Sciatic nerve (tissue), 2 donors: ENCODE data around the gene CATSPERD. TPM values are rescaled to one million over a fixed set of nuclear protein-coding genes. Genes with fewer than 3 reads are reported as not detected.
"Not testable (repeated sequence)": the region's sequence is repeated elsewhere in the genome, so short reads cannot be mapped to it uniquely, and the experiment has no call there.

Experiments
- ATAC-seq: fragments of 200-7000 bp; cut with Tn5 transposase; one replicate; pipeline ENCODE4 v1.9.1; 2020; ENCODE audit warnings: mild to moderate bottlenecking, moderate library complexity
- DNase-seq: peaks from one replicate; pipeline ENCODE4 v3.0.0-alpha.2; 2020; ENCODE audit warnings: low spot score
- intact Hi-C: fragments of 100-400 bp; cut with DNase I; formaldehyde crosslinking; loops from one replicate; pipeline ENCODE4 v1.14.2; 2022
- total RNA-seq: library from RNA; stranded (reverse); fragmentation: NEBNext Ultra II Directional; extraction: Animal tissue kit (Norgen Biotek cat#: 25700); gene quantifications from one replicate; pipeline ENCODE4 v1.2.1, GENCODE V29; 2021
- donor health status: DM: no; HTN: no; CAD: no.
- donor health status: DM: no; HTN: no; CAD: no.

Gene CATSPERD
- total RNA-seq, 1 donor from 2014 or later, result not detected

DNA sequence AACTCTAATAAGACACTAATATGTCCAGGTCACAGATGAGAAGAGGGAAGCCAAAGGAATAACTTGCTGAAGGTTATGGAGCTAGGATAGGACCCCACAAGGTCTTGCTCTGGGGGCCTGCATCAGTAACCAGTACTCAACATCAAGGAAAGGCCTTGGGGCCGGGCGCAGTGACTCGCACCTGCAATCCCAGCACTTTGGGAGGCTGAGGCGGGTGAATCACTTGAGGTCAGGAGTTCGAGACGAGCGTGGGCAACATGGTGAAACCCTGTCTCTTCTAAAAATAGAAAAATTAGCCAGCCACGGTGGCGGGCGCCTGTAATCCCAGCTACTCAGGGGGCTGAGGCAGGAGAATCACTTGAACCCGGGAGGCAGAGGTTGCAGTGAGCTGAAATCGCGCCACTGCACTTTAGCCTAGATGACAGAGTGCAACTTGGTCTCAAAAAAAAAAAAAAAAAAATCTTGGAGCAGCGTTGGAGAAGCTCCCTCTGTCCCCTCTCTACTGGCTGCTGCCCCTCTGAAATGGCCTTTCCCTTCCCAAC lies 2.3 kb upstream of the CATSPERD start:
- no peak for ATAC-seq
- no peak for DNase-seq
- intact Hi-C loops, result no loop called here

DNA sequence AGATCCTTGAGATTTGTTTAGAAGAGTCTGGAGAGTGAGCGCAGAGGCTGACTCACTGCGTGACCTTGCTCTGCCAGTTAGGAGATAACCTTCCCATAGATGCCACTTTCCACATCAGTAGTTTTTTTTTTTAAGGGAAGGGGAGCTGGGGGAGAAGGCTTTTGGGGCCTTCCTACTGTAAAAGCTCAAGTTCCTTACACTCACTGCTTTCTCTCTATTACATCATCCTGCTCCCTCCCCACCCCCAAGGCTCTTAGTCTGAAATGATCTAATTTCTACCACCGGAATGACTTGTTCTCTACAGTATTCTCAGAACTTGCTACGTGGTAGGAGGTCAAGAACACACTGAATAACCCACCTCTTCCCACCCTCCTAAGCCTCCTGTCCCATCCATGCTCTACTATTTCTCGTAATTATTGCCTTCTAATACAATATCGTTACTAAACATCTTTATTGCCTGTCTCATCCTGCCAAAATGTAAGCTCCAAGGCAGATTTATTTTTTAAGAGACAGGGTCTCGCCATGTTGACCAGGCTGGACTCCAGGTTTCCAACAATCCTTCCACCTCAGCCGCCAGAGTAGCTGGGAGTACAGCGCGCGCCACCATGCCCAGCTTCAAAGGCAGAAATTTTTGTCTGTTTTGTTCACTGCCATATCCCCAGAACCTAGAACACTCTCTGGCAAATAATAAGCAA lies 1.7 kb upstream of the CATSPERD start:
- ATAC-seq, result no peak
- intact Hi-C loops, result no loop called here
- no peak for DNase-seq

DNA sequence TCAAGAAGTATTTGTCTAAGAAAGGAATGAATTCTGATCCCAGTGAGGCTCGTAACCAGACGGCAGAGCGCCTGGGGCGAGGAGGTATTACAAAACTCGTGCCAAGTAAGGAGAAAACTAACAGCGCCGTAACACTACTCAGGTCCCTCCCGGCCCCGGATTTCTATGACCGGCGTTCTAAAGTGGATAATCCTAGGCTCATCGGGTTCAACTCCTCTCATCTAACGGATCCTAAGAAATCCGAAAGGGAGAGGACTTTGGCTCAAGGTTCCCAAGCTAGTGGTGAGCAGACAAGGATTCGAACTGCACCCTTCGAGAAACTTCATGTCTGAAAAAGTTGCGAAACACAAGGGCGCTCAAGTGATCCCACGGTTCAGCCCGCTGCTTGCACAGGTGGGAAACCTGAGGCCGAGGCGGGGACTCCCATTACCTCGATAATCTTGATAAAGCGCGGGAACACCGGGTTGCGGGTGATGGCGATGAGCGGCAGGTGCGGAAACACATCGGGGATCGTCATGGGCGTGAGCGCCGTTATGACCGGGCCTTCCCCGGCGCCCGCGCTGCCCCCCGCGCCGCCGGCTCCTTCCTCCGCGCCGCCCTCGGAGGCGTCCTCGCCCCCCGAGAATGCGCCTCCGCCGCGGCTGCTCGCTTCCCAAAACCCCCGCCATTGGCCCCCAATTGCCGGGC lies 1.0 kb upstream of the CATSPERD start:
- DNase-seq, result no peak
- no peak for ATAC-seq
- intact Hi-C loops, result no loop called here

DNA sequence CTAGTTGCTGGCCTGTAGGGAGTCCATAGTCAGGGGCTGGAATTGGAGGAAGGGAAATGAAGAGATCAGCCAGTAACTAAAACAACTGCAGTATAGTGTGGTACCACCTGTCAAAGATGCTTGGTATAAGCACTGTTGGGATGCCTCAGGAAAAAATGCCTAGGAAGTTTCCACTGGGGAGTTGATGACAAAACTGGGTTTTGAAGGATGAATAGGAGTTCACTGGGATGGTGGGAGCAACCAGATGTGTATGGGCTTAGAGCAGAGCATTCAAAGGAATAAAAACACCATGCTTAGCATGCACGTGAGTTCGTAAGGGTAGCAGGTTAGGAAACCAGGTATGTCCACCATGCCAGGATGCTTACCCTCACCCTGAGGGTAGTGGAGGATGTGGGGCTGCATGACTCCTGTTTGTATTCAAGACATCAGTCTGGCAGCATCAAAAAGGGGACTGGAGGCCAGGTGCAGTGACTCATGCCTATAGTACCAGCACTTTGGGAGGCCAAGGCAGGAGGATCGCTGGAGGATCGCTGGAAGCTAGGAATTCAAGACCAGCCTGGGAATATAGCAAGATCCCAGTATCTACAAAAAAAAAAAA lies 7.1 kb downstream of the CATSPERD start:
- intact Hi-C loops, result no loop called here
- ATAC-seq, result no peak
- DNase-seq, result no peak

DNA sequence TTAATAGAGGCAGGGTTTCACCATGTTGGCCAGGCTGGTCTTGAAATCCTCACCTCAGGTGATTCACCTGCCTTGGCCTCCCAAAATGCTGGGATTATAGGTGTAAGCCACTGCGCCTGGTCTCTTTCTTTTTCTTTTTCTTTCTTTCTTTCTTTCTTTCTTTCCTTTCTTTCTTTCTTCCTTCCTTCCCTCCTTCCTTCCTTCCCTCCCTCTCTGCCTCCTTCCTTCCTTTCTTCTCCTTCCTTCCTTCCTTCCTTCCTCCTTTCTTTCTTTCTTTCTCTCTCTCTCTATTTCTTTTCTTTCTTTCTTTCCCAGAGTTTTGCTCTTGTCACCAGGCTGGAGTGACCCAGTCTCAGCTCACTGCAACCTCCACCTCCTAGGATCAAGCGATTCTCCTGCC lies 12.7 kb downstream of the CATSPERD start:
- DNase-seq, intact Hi-C loops, ATAC-seq: not testable (repeated sequence)

DNA sequence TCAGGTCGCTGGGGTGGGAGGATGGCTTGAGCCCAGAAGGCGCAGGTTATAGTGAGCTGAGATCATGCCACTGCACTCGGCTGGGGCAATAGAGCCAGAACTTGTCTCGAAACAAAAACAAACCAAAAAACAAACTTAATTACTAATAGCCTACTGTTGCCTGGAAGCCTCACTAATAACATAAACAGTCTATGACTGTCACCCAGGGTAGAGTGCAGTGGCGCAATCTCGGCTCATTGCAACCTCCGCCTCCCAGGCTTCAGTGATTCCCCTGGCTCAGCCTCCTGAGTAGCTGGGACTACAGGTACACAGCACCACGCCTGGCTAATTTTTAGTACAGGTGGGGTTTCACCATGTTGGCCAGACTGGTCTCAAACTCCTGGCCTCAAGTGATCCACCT lies 18.0 kb downstream of the CATSPERD start:
- intact Hi-C loops, result no loop called here
- ATAC-seq (no peak), DNase-seq (no peak)

DNA sequence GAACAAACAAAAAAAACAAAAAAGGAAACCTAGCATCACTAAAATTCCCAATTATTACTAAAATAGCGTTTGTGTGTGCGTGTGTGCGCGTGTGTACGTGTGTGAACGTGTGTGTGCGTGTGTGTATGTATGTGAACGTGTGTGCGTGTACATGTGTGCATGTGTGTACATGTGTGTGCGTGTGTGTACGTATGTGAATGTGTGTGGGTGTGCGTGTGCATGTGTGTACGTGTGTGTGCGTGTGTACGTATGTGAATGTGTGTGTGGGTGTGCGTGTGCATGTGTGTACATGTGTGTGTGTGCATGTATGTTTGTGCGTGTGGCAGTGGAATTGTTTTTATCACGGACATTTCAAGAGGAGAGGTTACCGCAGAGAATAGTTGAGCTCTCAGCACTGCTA lies 21.6 kb downstream of the CATSPERD start:
- DNase-seq, result no peak
- ATAC-seq, result no peak
- intact Hi-C loops, result no loop called here

DNA sequence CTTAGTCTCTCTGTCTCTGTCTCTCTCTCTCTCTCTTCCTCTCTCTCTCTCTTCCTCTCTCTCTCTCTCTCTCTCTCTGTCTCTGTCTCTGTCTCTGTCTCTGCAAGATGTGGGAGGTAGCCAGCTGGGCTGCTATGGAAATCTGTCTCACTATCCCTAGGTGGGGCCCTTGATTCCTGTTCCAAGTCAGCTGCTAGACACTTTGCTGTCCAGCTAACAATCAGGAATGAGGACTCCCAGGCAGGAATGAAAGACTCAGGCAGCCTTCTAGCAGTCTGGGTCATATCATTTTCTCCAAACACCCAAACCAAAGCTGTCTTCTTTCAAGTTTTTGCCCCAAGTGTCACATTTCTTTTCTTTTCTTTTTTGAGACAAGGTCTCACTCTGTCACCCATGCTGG lies 23.2 kb downstream of the CATSPERD start:
- no peak for ATAC-seq
- DNase-seq, result no peak
- intact Hi-C loops, result no loop called here

DNA sequence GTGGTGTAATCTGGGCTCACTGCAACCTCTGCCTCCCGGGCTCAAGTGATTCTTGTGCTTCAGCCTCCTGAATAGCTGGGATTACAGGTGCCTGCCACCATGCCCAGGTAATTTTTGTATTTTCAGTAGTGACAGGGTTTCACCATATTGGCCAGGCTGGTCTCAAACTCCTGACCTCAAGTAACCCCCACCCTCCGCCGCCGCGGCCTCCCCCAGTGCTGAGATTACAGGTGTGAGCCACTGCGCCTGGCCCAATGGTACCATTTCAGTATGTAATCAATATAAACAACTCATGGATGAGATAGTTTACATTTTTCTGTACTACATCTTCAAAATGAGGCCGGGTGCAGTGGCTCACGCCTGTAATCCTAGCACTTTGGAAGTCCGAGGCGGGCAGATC lies 24.6 kb downstream of the CATSPERD start:
- ATAC-seq, DNase-seq, intact Hi-C loops: not testable (repeated sequence)

DNA sequence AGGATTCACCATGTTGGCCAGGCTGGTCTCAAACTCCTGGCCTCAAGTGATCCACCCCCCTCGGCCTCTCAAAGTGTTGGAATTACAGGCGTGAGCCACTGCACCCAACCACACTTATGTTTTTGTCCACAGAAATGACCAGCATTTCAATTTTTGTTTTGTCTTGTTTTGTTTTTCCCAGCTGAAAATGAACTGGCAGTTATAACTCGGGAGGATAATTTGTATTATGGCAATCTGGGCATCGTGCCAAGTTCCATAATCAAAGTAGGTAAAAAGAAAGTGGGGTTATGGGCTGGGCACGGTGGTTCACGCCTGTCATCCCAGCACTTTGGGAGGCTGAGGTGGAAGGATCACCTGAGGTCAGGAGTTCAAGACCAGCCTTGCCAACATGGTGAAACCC lies 28.5 kb downstream of the CATSPERD start:
- ATAC-seq, intact Hi-C loops, DNase-seq: not testable (repeated sequence)

DNA sequence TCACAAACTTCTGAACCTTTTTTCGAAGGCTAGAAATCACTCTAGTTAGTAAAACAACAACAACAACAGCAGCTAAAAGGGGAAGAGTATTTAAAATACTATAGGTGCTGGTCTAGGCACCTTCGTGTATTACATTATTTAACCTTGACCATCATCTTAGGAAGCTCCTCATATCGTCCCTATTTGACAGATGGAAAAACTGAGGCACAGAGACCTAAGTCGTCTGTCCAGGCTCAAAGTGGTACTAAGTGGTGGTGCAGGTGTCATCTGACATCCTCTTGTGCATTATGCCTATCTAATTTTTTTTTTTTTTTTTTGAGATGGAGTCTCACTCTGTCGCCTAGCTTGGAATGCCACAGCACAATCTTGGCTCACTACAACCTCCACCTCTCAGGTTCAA lies 29.1 kb downstream of the CATSPERD start:
- intact Hi-C loops, result no loop called here
- DNase-seq (no peak), ATAC-seq (no peak)

DNA sequence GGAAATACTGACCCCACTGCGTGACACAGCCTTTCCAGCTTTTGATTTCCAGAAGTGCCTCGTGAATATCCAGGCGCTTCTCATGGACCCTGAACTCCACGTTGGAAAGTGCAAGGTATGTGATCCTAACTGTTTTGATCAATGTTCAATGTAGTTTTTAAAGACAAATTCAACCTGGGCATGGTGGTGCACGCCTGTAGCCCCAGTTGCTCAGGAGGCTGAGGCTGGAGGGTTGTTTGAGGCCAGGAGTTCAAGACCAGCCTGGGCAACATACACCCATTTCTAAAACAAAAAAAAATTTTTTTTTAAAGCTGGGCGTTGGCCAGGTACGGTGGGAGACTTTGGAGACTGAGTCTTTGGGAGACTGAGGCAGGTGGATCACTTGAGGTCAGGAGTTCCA lies 31.3 kb downstream of the CATSPERD start:
- DNase-seq (no peak), ATAC-seq (no peak)
- intact Hi-C loops, result no loop called here

DNA sequence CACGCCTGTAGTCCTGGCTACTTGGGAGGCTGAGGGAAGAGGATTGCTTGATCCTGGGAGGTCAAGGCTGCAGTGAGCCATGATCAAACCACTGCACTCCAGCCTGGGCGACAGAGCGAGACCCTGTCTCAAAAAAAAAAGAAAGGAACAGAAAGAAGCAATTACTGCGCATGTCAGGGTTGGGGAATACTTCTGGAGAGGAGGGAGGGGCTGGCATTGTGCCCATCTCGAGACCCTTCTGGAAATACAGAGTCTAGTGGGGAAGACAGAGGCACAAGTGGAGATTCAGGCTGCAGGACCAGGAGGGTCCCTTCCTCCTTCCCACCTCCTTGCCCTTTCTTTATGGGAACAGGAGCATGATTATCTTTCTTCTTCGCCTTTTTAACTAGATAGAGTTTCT lies 33.3 kb downstream of the CATSPERD start:
- DNase-seq, result no peak
- intact Hi-C loops, result no loop called here
- ATAC-seq, result no peak

DNA sequence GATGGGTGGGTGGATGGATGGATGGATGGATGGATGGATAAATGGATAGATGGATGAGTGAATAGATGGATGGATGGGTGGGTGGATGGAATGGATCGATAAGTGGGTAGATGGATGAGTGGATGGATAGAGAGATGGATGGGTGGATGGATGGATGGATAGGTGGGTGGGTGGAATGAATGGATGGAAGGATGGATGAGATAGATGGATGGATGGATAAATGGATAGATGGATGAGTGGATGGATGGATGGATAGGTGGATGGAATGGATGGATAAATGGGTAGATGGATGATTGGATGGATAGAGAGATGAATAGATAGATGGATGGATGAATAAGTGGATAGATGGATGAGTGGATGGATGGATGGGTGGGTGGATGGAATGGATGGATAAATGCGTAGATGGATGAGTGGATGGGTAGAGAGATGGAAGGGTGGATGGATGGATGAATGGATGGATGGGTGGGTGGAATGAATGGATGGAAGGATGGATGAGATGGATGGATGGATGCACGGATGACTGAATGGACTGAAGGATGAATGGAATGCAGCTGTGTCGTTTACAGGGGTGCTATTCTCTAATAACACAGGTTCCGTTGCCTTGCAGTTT lies 42.3 kb downstream of the CATSPERD start:
- ATAC-seq (no peak), DNase-seq (no peak)
- intact Hi-C loops, result no loop called here

DNA sequence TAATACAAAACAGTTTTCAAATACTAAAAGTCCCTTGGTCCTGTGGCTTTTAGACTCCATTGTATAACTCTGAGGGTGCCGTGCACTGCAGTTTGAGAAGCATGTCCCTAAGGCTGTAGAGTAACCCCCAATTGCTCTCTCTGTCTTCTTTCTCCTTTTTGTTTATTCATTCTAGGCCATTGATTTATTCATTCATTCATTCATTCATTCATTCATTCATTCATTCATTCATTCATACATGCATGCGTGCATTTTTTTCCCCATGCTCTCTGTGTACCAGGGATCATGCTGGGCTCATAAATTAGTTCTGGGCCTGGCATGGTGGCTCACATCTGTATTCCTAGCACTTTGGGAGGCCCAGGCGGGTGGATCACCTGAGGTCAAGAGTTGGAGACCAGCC lies 44.8 kb downstream of the CATSPERD start:
- ATAC-seq, result no peak
- intact Hi-C loops, result no loop called here
- no peak for DNase-seq

DNA sequence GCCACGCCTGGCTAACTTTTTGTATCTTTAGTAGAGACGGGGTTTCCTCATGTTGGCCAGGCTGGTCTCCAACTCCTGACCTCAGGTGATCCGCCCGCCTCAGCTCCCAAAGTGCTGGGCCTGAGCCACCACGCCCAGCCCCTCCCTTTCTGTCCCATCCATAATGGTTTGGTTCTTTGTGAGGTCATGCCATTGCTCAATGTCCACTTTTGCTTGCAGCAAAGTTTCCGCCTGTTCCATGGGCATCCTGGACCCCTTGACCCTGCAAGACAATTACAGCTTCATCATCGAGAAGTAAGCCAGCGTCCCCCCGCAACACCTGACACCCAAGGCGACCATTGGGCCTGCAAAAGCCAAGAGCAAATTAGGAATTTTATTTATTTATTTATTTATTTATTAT lies 47.5 kb downstream of the CATSPERD start:
- intact Hi-C loops, result no loop called here
- ATAC-seq, result no peak

DNA sequence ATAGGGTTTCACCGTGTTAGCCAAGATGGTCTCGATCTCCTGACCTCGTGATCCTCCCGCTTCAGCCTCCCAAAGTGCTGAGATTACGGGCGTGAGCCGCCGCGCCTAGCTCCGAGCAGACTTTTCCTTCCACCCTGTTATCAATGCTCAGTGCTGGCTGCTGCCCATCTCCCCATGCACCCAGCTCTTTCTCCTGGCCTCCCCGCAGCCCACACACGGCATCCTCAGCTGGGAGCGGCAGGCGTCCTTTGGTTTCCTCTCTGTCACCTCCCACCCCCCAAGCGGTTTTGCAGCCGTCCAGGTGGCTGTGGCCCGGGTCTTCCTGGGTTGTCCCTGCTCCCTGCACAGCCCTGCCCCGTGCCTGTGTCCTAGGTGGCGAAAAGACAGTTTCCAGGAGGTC lies 52.0 kb downstream of the CATSPERD start:
- intact Hi-C loops, result no loop called here
- no peak for ATAC-seq

More for the DNA sequence above, 47.5 kb downstream of the CATSPERD start:
- DNase-seq, result no peak

DNA sequence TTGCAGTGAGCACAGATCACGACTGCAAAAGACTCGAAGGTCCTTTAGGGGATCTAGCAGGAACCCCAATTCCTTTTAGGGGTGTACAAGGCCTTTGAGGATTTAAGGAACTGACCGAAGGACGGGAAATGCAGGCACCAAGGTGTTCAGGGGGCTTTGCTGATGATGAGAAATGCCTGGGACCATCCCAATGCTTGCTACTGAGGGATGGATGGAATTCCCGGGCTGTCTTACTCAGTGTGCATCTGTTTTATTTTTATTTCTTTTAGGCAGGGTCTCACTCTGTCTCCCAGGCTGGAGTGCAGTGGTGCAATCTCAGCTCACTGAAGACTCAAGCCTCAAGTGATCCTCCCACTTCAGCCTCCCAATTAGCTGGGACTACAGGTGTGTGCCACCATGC lies 52.8 kb downstream of the CATSPERD start:
- no peak for ATAC-seq
- intact Hi-C loops, result loop anchor here (1.0 kb wide), 1 partner anchor 248 kb away; no protein-coding TSS in a partner anchor
- no peak for DNase-seq

More for the DNA sequence above, 52.0 kb downstream of the CATSPERD start:
- DNase-seq, result no peak

DNA sequence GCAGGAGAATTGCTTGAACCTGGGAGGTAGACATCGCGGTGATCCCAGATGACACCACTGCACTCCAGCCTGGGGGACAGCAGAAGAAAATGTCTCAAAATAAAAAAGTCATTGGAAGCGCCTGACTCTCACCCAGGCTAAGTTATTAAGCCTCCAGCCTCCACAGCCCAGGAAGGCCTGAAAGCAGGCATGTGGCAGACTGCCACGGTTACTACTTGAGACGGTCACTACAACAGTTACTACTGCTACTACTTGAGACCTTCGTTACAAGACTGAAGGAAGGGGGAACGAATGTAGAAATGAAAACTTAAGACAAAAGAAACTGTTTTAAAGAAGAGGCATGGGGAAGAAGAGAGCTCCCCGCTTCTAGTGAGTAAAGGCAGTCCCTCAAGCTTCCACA lies 54.5 kb downstream of the CATSPERD start:
- ATAC-seq (no peak), DNase-seq (no peak)

More for the DNA sequence above, 54.5 kb downstream of the CATSPERD start:
- intact Hi-C loops, result no loop called here
